ENCODE results near the gene RUVBL1.

RUVBL1 gene

DNA sequence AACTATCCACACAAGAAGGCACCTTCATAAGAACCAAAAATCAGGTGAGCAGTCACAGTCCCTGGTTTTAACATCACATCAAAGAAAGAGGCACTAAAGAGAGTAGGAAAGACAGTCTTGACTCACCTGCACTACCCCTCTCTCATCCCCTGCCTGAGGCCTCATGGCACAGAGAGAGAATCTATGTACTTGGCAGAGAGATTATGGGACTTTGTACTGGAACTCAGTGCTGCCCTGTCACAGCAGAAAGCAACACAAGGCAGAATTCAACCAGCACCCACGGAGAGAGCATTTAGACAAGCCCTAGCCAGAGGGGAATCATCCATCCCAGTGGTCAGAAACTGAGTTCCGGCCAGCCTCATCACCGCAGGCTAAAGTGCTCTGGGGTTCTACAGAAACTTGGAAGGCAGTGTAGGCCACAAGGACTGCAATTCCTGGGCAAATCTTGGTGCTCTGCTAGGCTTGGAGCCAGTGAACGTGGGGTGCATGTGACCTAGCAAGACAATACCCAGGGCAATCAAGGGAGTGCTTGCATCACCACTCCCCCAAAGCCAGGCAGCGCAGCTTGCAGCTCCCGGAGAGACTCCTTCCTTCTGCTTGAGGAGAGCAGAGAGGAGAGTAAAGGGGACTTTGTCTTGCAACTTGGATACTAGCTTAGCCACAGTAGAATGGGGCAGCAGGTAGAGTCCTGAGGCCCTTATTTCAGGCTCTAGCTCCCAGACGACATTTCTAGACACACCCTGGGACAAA is 8.5 kb upstream of the RUVBL1 start:
- no peak for DNase-seq

DNA sequence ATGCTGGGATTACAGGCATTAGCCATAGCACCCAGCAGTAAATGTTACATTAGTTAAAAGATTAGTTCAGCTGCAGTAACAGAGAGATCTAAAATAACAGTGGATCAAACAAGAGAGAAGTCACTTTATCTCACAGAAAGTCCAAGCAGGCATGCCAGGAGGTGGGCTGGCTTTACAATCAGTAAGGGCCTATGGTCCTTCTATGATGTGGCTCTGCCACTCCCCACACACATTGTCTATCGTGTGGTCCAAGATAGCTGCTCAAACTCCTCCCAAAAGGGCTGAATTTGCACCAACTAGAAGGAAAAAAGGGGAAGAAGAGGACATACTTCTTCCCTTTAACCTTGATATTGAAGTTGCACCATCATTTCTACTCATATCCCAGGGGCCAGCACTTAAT is 4.6 kb upstream of the RUVBL1 start:
- no peak for DNase-seq

DNA sequence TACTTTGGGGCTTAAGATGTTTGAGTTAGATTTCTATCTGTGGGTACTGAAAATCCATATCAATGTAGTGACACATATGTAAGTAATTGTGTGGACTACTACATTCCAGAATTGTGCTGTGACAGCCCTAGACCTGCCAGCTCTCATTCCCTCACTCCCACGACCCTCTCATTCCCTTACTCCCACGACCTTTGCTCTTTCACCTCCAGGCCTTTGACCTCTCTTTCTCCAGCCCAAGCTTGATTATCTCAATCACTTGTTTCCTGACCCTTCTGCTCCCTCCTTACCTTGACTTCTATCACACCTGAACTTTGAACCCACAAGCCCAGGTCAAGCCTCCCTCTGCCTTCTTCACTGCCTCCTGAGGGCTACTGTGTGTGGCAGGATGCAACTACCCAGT is 3.6 kb upstream of the RUVBL1 start:
- DNase-seq = no peak

DNA sequence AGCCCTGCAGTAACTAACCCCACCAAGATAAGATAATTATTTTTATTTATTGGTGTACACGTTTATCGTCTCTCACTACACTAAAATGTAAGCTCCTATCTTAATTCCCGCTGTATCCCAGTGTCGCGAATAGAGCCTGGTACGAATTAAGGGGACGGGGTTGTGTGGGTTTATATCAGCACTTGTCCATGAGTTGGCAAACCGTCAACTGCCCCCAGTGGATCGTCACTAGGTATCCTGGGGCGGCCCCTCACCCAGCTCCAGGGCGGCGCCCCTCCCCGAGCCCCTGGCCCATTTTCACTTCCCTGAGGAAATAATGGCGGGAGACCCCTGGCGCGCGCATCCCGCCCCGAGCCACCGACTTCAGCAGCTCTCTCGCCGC is 465 bp downstream of the RUVBL1 start:
- DNase-seq = no peak

DNA sequence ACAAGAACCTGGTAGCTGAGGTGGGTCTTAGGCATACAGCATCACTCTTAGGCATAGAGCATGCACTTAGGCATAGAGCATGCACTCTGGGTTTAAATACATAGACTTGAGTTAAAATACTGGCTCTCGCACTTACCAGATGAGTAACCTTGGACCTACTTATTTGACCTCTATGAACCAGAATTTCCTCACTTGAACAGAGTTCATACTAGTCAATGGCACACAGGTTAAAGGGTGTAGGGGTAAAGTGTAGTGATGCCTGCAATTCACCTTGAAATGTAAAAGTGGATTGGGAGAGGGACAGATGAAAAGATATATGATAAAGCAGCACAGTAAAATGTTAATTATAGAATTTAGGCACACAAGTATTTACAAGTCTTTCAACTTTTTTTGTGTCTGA is 1.6 kb downstream of the RUVBL1 start:
- no peak for DNase-seq

DNA sequence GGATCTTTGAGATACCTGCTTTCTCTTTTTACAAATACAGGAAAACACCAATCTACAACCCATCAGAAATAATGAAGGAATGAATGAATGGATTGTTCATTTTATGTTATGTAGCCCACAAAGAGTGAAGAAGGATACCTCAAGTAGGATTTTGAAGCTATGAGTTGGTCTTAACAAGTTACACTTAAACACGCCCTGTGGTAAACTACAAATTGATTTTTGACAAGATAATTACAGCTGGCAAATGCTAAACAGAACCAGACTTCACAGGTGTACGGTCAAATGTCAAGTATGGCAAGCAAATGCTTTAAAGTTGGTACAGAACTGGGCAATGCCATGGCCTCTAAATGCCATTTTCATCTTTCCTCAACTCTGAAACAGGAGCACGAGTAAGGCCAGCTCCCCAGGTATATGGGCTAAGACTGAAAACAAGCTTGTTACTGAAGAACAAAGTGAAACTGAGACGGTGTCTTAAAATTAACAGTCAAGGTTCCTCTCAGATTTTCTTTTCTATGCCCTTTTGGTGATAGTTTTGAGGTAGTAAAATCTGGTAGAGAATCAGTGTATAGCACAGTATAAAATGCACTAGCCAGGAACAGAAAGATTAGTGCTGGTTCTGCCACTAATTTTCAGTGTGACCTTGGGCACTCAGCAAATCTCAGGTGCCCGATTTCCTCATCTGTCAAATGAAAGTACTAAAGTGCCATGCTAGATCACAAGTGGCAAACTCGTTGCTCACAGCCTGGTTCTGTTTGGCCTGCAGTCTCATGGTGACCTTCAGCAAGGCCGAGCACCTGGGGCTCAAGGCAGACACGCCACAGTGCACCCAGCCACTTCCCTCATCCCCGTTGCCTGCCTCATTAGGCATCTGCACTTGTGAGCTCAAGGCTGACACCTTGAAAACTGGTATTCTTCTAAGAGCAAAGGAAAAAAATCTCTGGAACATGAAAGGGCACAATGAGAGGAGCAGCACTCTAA is 9.5 kb downstream of the RUVBL1 start:
- no peak for DNase-seq

DNA sequence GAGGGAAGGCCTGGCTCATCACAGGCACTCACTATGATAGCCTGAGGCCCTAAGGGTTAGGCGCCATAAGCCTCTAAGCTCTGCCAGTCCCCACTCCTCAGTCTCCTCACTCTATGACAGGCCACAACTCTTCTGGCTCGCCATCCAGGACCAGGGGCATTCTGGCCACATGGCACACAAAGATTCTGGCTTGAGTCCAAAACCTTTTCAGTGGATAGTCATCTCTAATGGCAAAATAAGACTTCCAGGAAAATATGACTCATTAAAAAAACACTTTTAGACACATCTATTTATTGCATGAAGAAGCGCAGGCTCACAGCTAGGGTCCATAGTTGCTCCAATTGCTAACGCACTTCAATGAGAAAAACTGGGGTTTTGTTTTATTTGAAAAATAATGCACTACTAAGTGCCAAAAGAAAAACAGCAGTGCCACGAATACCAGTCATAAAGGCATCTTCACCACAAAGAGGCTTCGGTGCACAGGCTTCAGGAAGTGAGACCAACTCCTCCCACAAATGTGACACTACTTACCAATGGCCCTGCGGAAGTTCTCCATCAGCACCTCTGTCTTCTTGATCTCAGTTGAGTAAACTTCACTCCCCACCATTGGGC is 11.1 kb downstream of the RUVBL1 start:
- DNase-seq = peak; percentile 48

DNA sequence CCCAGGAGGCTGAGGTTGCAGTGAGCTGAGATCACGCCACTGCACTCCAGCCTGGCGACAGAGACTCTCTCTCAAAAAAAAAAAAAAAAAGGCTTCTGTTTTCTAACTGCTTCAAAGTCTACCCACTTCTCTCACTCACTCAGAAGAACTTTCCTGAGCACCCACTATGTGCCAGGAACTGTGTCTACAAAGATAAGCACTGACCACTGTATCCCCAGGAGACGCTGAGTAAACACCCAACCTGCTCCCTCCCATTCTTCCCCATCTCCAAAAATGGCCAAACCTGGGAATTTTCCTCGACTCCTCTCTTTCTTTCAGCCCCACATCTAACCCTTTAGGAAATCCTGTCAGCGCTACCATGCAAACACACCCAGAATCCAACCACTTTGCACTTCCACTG is 12.5 kb downstream of the RUVBL1 start:
- no peak for DNase-seq

DNA sequence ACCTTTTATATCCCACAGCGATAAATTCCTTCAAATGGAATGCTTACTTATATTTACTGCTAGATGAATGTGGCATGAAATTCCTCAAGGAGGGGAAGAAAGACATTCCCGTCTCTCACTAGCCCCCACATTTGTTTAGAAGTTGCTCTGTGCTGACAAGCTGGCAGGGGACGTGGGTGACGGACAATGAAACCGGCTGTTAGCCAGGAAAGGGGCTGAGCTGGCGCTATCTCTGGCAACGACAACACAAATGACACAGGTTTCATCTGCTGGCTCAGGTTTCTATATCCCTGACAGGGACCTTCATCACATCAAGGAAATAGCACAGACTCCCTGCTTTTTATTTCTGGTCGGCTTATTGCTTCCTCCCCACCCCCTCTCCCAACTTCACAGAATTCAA is 15.8 kb downstream of the RUVBL1 start:
- no peak for DNase-seq

DNA sequence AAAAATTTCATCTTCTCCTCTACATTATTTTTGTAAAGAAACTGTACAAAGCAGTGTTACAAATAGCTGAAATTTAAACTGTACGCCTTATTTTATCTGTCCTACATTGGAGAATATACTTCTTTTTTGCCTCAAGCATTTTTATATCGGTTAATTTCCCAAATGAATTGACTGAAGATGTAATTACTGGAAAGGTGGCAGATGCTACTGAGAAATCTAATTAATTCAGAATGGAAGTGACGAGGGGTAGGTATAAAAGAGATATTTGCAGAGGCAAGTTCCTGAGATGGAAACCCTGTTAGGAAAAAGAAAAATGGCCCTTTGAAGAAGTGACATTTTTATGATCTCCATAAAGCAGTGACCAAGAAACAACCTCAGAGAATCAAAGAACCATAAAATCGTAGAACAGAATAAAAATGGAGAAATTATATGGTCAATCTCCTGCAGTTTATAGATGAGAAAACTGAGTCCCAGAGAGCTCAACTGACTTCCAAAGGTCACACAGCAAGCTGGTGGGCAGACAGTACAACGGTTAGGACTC is 20.4 kb downstream of the RUVBL1 start:
- no peak for DNase-seq

DNA sequence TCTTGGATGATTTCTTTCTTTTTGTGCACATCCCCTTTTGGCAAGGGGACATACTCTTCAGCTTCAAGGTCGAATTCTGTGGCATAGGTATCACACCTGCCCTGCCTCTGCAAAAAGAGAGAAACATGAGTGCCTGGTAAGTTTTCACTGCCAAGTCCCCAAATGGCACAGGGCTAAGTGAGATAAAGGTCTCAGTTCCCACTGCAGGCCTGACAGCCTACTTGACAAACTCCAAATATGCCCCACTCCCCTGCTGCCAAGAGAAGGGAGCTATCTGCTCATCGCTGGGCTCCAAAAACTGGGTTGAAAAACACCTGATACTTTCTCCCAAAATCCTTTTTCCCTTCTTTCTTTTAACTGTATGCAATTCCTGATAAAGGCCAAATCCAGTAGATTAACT is 23.0 kb downstream of the RUVBL1 start:
- DNase-seq = no peak

DNA sequence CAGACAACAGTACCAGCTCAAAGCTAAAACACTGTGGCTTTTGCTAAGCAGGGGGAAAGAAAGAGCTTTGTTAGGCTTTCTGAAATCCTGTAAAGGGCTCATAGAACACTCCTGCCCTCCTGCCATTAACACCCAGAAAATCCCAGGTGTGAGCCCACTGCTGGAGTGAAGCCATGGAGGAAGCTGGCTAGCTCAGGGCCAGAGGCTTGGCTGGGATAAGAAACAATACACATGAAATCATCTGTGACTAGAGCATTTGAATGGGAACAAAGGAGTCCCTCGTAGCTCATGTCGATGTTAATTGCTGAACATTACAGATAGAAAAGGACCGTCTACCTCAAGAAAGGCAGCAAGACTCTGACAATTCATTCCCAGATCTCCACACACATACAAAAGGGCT is 23.5 kb downstream of the RUVBL1 start:
- DNase-seq = no peak

DNA sequence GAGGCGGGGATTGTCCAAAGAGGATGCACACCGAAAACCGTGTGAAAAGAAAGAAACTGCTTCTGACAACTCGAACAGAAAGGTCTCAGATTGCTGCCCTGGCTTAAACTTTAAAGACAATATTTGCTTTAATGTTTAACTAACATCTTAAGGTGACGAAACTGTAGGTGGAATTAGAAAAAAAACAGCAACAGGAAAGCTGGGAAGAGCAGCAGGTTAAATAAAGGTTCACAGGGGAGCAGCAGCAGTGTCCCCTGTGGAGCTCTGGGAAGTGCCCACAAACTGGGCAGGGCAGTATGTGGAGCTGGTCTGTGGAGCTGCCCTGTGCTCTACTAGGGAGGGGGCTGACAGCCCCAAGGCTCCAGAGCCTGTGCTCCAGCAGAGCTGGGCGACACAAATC is 25.4 kb downstream of the RUVBL1 start:
- no peak for DNase-seq

DNA sequence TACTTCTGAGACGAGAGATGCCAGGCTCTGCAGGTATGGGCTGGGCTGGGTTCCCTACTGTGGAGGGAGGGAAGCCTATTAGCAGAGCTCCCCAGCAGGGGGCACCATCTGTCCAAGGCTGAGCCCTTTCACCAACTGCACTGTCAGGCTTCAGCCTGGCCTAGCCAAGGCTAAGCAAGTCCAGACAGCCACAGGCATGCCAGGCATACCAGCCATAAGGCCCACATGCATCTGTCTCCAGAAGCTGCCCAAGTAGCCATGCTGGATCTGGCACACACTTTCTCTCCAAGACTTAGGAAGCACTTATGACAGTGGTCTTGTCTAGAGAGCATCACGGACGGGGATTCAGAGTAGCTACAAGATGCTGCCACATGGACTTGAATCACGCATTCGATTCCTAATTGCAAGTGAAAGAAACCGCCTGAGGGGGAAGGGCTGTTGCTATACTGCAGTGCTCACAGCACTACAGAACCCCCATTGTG is 28.3 kb downstream of the RUVBL1 start:
- DNase-seq = peak; percentile 86

DNA sequence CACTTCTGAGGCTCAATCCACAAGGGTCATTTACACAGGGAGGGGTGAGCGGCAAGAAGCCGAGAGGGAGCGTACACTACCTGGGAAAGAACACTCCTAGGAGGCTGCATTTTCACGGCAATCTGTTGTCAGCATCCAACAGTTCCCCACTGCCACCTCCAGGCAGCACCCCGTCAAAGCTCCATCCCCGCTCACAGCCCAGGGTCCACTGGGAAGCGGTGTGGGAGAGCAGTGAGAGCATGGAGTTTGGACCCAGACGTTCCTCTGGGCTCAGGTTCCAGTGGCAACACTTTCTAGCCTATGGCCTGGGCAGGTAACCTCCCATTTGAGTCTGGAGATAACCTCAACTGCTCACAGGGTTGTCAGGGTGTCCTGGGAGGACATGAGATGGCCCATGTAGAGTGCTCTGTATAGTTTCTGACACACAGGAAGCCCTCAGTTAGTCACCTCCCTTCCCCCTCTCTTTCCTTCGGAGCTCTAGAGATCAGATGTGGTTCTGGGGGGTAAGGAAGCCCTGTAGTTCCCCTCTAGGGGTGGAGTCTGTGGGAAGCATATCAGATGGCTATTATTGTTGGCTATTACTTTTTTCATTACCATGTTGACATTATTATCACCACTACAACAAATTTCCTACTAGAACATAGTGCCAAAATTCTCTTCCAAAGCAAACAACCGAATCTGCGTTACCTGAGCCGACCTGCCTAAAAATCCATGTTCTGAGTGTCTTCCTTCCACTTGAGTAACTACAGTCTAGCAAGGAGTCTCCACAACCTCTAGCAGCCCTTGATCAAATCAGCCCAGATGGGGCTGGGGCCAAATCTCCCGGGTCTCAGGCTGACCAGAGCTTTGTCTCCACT is 29.1 kb downstream of the RUVBL1 start:
- no peak for DNase-seq

DNA sequence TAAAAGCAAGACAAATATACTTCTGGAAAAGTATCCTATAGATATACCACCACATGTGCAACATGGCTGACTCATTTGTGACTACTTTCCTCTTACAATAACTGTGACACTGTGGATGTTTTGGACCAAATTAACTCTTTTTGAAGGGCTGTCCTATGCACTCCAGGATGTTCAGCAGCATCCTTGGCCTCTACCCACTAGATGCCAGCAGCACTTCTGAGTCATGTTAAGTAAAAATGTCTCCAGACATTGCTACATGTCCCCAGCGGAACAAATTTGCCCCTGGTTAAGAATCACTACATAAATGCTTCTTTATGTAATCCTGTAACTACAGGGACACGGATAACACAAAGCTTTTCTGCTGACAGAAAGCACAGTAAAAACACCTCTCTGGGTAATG is 32.0 kb downstream of the RUVBL1 start:
- no peak for DNase-seq

DNA sequence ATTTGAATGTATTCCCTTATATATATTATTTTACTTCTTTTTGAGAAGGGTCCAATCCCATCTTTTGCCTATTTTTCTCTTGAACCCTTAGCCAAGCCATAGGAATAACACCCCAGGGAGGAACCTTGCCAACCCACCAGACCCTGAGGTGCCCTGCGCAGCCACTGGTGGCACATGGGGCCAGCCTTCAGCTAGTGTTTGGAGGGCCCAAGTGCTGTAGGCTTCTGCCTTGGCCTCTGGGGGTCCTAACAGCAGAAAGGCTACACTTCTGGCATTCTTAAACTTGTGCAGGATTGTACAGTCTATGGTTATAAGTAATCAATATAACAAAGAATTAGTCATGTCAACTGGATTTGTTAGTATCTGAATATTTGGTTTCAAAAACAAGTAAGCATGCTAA is 34.5 kb downstream of the RUVBL1 start:
- DNase-seq = no peak

DNA sequence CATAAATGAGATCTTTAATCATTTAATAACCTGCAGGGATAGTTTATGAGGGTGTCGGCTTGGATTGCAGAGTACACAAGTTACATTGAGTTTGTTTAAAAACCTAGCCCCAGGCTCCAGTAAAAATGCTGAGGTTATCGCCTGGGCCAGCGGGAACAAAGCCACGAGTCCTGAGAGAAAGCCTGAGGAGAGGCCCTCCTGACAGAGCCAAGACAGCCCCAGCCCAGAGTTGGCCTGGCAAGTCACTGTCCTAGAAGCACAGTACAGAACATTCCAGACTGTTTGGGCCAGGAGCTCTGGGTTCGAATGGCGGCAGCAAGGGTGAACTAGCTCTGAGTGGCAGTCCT is 39.0 kb downstream of the RUVBL1 start:
- no peak for DNase-seq

DNA sequence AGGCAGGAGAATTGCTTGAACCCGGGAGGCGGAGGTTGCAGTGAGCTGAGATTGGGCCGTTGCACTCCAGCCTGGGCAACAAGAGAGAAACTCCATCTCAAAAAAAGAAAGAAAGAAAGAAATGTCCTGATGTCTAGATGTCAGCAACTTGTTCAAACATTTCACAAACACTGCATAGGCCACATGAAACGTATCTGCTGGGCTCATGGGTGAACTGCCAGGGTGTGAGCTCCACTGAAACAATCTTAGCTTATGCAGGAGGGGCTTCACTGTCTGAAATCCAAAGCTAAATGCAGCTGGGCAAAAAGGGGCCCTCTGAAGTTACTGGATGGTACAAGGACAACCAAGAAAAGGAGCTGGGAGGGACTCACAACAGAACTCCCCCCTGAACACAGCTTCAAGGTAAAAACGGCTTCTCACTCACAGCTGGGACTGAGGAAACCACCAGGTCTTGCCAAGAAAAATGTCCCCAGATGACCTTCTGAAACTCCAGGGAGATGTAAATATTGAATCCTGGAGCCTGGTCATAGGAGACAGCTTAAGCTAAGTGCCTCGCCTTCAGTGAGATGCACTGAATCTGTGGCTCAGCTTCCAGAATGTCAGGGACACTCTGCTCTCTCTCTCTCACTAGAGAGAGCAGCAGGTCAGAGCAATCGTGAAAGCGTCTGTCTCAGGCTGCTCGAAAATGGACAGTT is 39.5 kb downstream of the RUVBL1 start:
- no peak for DNase-seq

DNA sequence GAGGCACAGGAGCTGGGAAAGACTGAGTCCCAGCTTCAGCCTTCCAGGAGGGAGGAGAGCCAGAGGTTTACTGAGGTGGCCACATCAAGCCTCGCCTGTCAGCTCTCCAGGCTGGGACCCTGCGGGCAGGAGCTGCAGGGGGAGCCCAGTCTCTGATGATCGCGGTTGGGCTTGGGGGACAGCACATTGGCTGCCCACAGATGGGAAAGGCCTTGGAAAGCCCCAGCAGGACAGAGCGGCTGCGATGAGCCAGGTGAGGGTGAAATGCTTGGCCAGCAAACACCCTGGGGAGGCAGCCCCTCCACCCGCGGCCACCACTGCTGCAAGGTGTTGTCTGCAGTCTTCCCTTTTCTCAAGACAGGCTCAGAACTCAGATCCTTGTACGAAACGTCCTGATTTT is 40.2 kb downstream of the RUVBL1 start:
- DNase-seq = no peak

DNA sequence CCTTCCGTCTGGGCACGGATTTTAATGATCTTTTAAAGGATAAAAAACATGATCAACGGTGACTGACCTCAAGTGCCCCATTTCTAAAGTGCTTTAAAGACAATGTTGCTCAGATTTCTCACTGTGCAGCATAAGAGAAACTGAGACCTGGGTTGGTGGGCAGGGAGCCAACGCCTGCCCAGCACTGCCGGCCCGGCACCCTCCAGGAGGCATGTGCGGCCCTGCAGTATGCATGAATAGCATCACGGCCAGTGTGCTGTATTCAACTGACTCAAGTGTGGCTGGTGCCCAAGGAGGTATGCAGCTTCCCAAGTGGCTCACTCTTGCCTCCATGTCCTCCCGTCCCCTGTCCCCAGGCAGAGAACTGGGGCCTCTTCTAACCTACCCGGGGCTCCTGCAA is 41.1 kb downstream of the RUVBL1 start:
- DNase-seq = no peak

DNA sequence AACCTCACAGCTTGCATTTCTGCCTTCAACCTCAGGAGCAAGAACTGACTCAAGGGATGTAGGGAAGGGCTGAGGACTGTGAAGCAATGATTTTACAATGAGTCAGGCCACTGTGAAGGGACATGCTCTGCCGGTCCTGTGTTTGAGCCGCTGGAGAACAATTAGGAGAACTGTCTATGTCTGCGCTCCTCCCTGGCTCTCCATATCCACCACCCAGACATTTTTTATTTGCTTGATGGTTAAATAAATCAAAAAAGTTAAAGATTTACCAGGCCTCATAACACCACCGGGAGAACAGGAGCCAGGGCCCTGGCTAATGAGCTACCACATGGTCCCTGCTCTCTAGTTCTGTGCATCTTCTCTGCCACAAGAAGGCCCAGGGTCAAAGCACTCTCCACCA is 41.8 kb downstream of the RUVBL1 start:
- no peak for DNase-seq

Data from CD4-positive, alpha-beta T cell treated with Interleukin-17A for 4 hours (primary cell).